ENCODE measurements around the gene DUSP1. TPM values are rescaled to one million over a fixed set of nuclear protein-coding genes. Genes with fewer than 3 reads are reported as not detected.

DUSP1 gene
- total RNA-seq, 1 experiment from 2014 or later = 16.6 TPM

- TF ChIP-seq, protein P1, sequence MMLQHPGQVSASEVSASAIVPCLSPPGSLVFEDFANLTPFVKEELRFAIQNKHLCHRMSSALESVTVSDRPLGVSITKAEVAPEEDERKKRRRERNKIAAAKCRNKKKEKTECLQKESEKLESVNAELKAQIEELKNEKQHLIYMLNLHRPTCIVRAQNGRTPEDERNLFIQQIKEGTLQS (IDR thresholded peaks at IDR 0.05) = no peak
Measured at GRCh38 chr5:172817664-172818063, 46.7 kb upstream of the DUSP1 start (continued).

DNA sequence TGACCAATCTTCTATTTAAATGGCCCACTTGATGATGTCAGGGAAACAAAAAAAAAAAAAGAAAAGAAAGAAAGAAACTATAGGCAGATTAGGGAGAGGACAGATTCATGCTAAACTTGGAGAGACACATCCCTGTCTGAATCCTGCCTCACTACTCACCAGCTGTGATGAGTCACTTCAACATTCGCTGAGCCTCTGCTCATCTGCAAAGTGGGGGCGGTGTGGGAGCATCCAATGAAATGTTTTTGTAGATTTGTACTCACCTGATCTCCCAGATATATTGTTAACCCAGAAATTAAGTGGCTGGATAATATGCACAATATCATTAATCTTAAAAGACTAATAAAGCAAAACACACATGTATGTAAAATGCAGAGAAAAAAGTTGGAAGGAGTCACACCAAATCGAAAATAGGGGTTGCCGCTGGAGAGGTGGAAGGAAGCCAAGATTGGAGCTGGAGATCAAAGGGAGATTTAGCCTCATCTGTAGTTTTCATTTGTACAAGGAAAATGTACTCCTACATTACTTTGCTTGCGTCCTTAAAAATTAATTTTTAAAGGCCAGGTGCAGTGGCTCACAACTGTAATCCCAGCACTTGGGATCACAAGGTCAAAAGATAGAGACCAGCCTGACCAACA, 46.0 kb upstream of the DUSP1 start:
- CTCF ChIA-PET = no interaction called here
- Histone ChIP-seq H2AFZ (ENCODE audit: low read depth, low read length, poor library complexity, severe bottlenecking) (peak overlapping the region; percentile 76), H3K36me3 (ENCODE audit: control insufficient read depth in 1 of 2, insufficient read depth in 2 of 2, low read length in 2 of 2) (no peaks in the 10 kb centered on the region), H4K20me1 (ENCODE audit: insufficient read depth) (no peaks in the 10 kb centered on the region), H3K4me1 (ENCODE audit: control insufficient read depth in 1 of 2, insufficient read depth in 2 of 2, low read length in 2 of 2) (peaks cover 7 to 26% of the 10 kb centered on the region in 2 experiments; a peak in 3 of 4 replicates), H3K9ac (ENCODE audit: low read length) (no peak overlapping the region), H3K9me2 (ENCODE audit: insufficient read depth) (no peaks in the 10 kb centered on the region), H3K9me3 (ENCODE audit: control insufficient read depth in 1 of 2, insufficient read depth in 1 of 2, low read depth in 1 of 2, low read length in 2 of 2) (no peaks in the 10 kb centered on the region), H3K27ac (ENCODE audit: low read depth, low read length) (no peak overlapping the region), H3K4me3 (replicated peaks in 1 of 2; ENCODE audit: low read depth in 1 of 2, low read length in 2 of 2) (0 out of 4 replicates have a peak overlapping the region, but pooled peaks of 1 of the 2 experiments have one; percentile 7), H3K79me2 (ENCODE audit: insufficient read depth, low read length) (no peaks in the 10 kb centered on the region), H3K27me3 (ENCODE audit: insufficient read depth, low read length) (no peaks in the 10 kb centered on the region), H3K4me2 (ENCODE audit: low read length) (peak overlapping the region; percentile 61)
- POLR2A ChIA-PET = no interaction called here
- ATAC-seq (peak; percentile 81), DNase-seq (ENCODE audit: low read depth, low spot score) (no peak)
- intact Hi-C loops (cut with micrococcal nuclease) = no loop called here
- BruUV-seq (replicated peaks) = no TSS peak
- RAD21 ChIA-PET (ENCODE audit: low non-redundant PET in 1 of 2, low total read pairs in 2 of 2, uncharacterized antibody in 2 of 2, unreplicated experiment in 2 of 2) = no interaction called here
- TF ChIP-seq, protein P2, sequence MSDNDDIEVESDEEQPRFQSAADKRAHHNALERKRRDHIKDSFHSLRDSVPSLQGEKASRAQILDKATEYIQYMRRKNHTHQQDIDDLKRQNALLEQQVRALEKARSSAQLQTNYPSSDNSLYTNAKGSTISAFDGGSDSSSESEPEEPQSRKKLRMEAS (IDR thresholded peaks at IDR 0.05) = no peak
- TF ChIP-seq EZH2 (IDR thresholded peaks at IDR 0.05) (no peak), SIN3A (IDR thresholded peaks at IDR 0.05; ENCODE audit: low read depth) (no peak), CEBPB (IDR thresholded peaks at IDR 0.05; ENCODE audit: low read depth) (no peak), EZH2phosphoT487 (IDR thresholded peaks at IDR 0.05; ENCODE audit: borderline replicate concordance) (no peak), YY1 (IDR thresholded peaks at IDR 0.05; ENCODE audit: extremely low read depth, insufficient replicate concordance, low read depth, low read length) (no peak), ELF1 (IDR thresholded peaks at IDR 0.05; ENCODE audit: borderline replicate concordance, low read depth) (no peak), SRF (IDR thresholded peaks at IDR 0.05; ENCODE audit: low read depth) (no peak), TCF7L2 (IDR thresholded peaks at IDR 0.05; ENCODE audit: borderline replicate concordance, extremely low read depth, insufficient read depth, insufficient read length) (no peak), ZNF274 (IDR thresholded peaks at IDR 0.05; ENCODE audit: low read depth, low read length) (no peak), EGR1 (IDR thresholded peaks at IDR 0.05; ENCODE audit: low read depth) (peak; percentile 83), CBX3 (IDR thresholded peaks at IDR 0.05; ENCODE audit: low read depth) (no peak)
- TF ChIP-seq, protein P1 (IDR thresholded peaks at IDR 0.05) = no peak
- TF ChIP-seq, protein P3, sequence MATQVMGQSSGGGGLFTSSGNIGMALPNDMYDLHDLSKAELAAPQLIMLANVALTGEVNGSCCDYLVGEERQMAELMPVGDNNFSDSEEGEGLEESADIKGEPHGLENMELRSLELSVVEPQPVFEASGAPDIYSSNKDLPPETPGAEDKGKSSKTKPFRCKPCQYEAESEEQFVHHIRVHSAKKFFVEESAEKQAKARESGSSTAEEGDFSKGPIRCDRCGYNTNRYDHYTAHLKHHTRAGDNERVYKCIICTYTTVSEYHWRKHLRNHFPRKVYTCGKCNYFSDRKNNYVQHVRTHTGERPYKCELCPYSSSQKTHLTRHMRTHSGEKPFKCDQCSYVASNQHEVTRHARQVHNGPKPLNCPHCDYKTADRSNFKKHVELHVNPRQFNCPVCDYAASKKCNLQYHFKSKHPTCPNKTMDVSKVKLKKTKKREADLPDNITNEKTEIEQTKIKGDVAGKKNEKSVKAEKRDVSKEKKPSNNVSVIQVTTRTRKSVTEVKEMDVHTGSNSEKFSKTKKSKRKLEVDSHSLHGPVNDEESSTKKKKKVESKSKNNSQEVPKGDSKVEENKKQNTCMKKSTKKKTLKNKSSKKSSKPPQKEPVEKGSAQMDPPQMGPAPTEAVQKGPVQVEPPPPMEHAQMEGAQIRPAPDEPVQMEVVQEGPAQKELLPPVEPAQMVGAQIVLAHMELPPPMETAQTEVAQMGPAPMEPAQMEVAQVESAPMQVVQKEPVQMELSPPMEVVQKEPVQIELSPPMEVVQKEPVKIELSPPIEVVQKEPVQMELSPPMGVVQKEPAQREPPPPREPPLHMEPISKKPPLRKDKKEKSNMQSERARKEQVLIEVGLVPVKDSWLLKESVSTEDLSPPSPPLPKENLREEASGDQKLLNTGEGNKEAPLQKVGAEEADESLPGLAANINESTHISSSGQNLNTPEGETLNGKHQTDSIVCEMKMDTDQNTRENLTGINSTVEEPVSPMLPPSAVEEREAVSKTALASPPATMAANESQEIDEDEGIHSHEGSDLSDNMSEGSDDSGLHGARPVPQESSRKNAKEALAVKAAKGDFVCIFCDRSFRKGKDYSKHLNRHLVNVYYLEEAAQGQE (IDR thresholded peaks at IDR 0.05; ENCODE audit: low read depth) = no peak
- TF ChIP-seq, protein P4, sequence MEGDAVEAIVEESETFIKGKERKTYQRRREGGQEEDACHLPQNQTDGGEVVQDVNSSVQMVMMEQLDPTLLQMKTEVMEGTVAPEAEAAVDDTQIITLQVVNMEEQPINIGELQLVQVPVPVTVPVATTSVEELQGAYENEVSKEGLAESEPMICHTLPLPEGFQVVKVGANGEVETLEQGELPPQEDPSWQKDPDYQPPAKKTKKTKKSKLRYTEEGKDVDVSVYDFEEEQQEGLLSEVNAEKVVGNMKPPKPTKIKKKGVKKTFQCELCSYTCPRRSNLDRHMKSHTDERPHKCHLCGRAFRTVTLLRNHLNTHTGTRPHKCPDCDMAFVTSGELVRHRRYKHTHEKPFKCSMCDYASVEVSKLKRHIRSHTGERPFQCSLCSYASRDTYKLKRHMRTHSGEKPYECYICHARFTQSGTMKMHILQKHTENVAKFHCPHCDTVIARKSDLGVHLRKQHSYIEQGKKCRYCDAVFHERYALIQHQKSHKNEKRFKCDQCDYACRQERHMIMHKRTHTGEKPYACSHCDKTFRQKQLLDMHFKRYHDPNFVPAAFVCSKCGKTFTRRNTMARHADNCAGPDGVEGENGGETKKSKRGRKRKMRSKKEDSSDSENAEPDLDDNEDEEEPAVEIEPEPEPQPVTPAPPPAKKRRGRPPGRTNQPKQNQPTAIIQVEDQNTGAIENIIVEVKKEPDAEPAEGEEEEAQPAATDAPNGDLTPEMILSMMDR (IDR thresholded peaks at IDR 0.05 in 2 of 3, conservative IDR thresholded peaks at IDR 0.05 in 1 of 3; ENCODE audit: borderline replicate concordance in 1 of 3, insufficient read depth in 1 of 3, low read depth in 2 of 3, low read length in 2 of 3) = no peak

All from HCT116 (cell line).